Activated T-cell treated with anti-CD3 and anti-CD28 coated beads for 1 hour (primary cell): ENCODE results near the gene PLCB4.

Experiments used
- DNase-seq: peaks from one replicate; pipeline ENCODE4 v3.0.0-alpha.2; 2020; ENCODE audit warnings: low read depth

Gene PLCB4

GRCh38 chr20:9061434-9061833, 7.5 kb upstream of the PLCB4 start:
- DNase-seq = no peak

DNA sequence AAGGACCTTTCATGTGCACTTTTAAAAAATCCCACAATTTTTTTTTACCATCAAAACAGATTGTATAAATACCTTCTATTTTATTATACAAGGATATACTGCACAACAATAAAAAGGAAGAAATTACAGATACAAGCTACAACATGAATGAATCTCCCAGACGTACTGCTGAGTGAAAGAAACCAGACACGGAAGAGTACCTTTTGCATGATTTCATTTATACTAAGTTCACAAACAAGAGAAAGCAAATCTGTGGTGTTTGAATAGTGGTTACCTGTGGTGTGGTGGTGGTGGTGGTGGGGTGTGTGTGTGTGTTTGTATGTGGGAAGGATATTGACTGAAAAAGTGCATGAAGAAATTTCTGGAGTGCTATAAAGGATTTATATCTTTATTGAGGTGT, 6.8 kb upstream of the PLCB4 start:
- no peak for DNase-seq

- no peak for DNase-seq
Measured at GRCh38 chr20:9066191-9066590, 2.7 kb upstream of the PLCB4 start.

GRCh38 chr20:9068233-9068801, 570 bp upstream of the PLCB4 start:
- no peak for DNase-seq

GRCh38 chr20:9070304-9070703, 1.4 kb downstream of the PLCB4 start:
- no peak for DNase-seq

DNA sequence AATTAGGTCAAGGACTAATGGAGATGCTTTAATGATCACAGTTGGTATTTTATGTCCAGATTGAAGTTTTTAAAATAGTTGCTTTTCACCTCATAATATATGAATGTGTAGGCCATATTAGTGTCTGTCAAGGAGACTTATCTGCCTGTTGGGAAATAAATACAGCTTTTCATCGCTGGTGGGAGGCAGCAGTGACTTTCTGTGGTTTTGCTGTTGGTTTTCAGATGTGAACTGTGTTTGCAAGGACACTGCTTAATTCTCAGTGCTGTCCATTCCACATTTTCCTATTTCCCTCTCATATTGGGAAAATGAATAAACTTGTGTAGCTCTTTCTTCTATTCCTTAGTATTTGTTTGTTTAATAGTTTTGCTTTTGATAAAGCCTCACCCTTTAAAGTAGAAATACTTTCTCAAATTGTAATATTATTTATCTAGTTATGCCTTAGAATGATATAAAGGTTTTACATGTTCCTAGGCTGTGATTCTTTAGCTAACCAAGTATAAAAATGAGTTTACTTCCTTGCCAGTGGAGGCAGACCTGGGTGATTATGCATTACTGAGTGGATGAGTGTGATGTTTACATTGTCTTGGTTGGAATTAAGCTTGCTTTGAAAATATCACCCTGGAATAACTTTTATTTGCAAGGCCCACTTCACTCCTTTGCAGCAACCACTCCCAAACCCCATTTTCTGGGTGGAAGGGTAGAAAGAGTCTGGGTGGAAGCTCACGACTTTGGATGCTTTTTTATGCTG, 3.3 kb downstream of the PLCB4 start:
- DNase-seq = no peak

- no peak for DNase-seq
Measured at GRCh38 chr20:9072861-9073500, 4.1 kb downstream of the PLCB4 start.

DNA sequence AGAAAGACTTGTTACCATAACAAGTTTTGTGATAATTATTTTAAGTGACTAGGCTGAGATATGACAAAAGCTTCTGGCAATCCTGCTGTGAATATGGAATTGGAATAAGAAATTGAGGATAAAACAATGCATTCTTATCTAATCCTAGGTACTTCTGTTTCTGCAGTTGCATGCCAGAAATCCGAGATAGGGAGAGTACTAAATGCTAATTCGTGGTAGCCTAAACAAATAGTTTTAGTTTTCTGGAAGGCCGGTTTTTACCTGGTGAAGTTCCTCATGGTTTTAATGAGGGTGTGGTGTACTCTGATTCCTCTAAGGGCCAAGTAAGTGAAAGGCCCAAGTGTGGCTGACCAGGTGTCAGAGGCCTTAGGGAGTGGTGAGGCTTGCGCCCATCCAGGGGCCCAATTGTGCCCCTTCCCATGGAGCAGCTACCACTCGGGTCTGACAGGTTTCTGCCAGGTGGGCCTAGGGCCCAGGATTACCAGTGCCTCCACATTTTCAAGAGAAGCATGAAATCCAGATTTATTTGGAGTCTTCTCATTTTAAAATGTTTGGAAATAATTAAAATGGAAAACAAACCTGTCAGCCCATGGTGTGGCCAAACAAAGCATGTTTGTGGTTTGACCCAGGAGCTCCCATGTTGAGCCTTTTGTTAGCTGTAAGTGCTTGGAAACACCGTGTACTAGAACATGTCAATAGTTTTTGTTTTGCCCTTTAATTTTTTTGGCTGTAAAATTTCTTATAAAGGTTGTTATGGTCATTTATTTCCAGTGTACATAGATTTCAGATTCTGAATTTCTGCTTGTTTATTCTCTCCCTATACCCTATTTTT, 6.6 kb downstream of the PLCB4 start:
- DNase-seq = no peak

GRCh38 chr20:9076440-9076839, 7.6 kb downstream of the PLCB4 start:
- DNase-seq = no peak

DNA sequence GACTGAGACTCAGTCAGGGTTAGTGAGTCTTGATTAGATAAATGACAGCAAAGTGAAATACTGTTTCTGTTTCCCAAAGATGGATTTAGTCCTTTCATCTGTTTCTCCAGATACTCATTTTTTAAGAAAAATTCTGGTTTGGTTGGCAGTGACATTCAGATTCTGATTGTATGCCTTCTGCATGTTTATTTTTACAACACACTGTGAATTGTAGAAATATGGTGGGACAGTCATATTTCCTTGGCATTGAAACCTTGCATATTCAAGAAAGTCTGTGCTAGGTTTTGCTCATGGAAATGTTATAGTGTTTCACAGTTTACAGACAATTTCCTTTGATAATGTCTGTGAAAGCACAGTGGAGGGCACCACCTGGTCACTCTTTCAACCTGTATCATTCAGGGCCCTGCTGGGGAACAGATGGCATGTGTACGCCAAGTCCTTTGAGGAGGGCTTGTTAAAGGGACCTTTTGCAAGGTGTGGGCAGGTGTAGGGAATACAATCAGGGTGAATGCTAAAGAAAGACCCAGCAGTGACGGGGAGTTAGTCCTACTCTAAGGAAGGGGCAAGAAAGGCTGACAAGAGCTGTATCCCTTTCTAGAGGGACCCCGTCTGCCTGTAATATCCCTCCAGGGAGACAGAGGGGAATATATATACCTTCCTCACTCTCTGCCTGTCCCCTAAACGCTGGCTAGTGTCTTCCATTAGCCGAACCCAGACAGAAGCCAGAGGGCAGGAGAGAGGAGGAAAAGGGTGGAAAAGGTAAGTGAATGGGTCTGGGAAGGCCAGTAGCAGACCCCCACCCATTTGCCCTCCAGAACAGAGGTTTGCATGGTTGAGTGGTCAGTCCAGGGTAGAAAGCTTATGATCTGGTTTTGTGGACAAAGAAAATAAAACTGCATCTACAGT, 10.2 kb downstream of the PLCB4 start:
- no peak for DNase-seq

- DNase-seq = no peak
Measured at GRCh38 chr20:9081423-9081966, 12.6 kb downstream of the PLCB4 start.

DNA sequence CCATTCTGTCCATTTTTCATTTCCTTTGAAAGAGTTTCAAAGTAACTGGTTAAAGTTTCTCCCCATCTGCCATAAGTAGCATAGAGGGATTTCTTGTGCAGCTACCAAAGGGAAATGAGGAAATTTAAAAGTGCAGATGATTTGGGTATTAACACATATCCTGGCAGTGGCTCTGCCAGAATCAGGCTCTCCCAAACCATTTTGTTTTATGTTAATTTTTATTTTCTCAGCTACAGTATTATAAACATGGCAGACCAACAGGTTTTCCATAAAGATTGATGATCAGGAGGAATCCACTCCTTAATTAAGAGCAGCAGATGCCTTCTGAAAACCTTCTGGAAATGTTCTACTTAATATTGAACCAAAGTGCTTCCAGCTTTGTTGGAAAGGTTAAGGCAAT, 13.9 kb downstream of the PLCB4 start:
- no peak for DNase-seq

DNA sequence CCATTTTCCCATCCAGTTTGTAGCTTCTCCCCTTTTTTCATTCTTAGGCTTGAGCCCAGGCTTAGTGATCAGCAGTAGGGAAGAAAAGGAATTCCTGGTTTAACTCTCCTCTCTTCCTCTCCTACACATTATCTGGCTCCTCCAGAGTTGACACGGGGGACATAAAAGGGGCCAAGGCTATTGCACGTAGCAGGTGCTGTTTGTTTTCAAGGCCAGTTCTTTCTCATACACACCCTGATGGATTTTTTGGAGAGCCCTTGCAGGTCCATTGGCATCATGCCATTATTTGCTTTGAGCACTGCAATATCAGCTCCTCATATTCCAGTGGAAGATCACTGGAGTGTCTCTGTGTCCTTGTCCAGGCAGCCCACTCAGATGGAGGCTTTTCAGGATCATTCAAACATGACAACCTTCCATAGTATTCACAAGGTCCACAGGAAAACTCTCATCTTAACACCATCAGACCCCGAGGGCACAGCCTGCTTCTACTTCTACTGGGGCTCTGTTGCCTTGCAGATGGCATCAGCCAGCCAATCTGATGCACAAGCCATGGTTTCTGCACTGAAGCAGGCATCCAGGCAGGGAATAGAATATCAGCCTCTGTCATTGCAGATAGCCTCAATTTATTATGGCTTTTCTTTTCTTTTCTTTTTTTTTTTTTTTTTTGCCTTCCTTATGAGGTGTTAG, 18.8 kb downstream of the PLCB4 start:
- DNase-seq = no peak

GRCh38 chr20:9088556-9088955, 19.7 kb downstream of the PLCB4 start:
- no peak for DNase-seq

DNA sequence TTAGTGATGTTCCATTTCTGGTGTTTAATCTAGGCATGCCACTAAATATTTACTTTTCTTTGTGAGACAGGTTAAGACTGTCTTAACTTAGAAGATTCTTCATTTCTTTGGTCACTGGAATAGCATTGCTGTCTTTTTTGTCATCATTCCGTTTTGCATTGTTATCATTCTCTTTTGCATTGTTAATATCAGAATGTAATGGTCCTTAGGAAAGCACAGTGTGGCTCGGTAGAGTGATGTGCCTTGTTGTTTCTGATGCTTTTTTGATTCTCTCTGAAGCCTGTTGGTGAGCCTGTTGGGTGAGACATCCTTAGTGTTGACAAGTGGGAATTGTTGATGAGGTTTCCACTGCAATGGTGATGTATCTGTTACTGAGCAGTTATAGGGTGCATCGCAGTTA, 23.2 kb downstream of the PLCB4 start:
- DNase-seq = no peak

- no peak for DNase-seq
Measured at GRCh38 chr20:9092655-9093054, 23.8 kb downstream of the PLCB4 start.

GRCh38 chr20:9093218-9093957, 24.5 kb downstream of the PLCB4 start:
- no peak for DNase-seq

- DNase-seq = no peak
Measured at GRCh38 chr20:9099372-9099771, 30.5 kb downstream of the PLCB4 start.

- DNase-seq = no peak
Measured at GRCh38 chr20:9100691-9101090, 31.8 kb downstream of the PLCB4 start.

GRCh38 chr20:9102456-9102855, 33.6 kb downstream of the PLCB4 start:
- DNase-seq = no peak
